BLaER1 treated with 17β-estradiol and CSF1 and Interleukin-3, amounts not matched to agents 10 nM and 100 nM (cell line): Measurements from ENCODE around the gene SYK.

Experiments
- H3K27ac ChIP-seq, 11 experiments: shearing (Covaris generic); formaldehyde crosslinking; 2 replicates each; pipeline ENCODE4 v1.8.1; 2022
- H3K27me3 ChIP-seq, 11 experiments: shearing (Covaris generic); formaldehyde crosslinking; 2 replicates each; pipeline ENCODE4 v1.8.1; 2022
- H3K36me3 ChIP-seq, 11 experiments: shearing (Covaris generic); formaldehyde crosslinking; 2 replicates each; pipeline ENCODE4 v1.8.1; 2022
- H3K4me1 ChIP-seq, 10 experiments: shearing (Covaris generic); formaldehyde crosslinking; 2 replicates each; pipeline ENCODE4 v1.8.1; 2022
- H3K4me2 ChIP-seq, 11 experiments: shearing (Covaris generic); formaldehyde crosslinking; 2 replicates each; pipeline ENCODE4 v1.8.1; 2022
- H3K4me3 ChIP-seq, 10 experiments: shearing (Covaris generic); formaldehyde crosslinking; 2 replicates each; pipeline ENCODE4 v1.8.1; 2022
- H3K9ac ChIP-seq, 11 experiments: shearing (Covaris generic); formaldehyde crosslinking; 2 replicates each; pipeline ENCODE4 v1.8.1; 2022
- H3K9me3 ChIP-seq, 11 experiments: shearing (Covaris generic); formaldehyde crosslinking; replicated peaks in 1 of 11; 2 replicates each; pipeline ENCODE4 v1.8.1; 2022
- H4K20me1 ChIP-seq, 11 experiments: shearing (Covaris generic); formaldehyde crosslinking; 2 replicates each; pipeline ENCODE4 v1.8.1; 2022
- Cebpa-rat ChIP-seq, 11 experiments: shearing (Covaris generic); IDR thresholded peaks; 2 replicates each; pipeline ENCODE4 v1.8.1; 2022

Gene SYK

GRCh38 chr9:90914868-90915483 is 113.4 kb downstream of the SYK start:
- no peaks in the 10 kb centered on the region for H4K20me1 ChIP-seq
- H3K27ac ChIP-seq: peak overlapping the region in 7 of 11 experiments; percentile 36 to 72 (median 55); a peak in 11 of 22 replicates
- H3K9ac ChIP-seq: peak overlapping the region in 6 of 11 experiments; percentile 1 to 37 (median 19); a peak in 4 of 22 replicates
- H3K27me3 ChIP-seq: no peaks in the 10 kb centered on the region
- TF ChIP-seq Cebpa-rat (IDR thresholded peaks at IDR 0.05): no peak
- H3K36me3 ChIP-seq: no peaks in the 10 kb centered on the region
- peaks cover 0 to 18% (median 8%) of the 10 kb centered on the region in 11 experiments; a peak in 7 of 22 replicates for H3K9me3 ChIP-seq
- H3K4me2 ChIP-seq: peak overlapping the region in 8 of 11 experiments; percentile 3 to 45 (median 24); a peak in 9 of 22 replicates
- no peak overlapping the region for H3K4me3 ChIP-seq
- H3K4me1 ChIP-seq: peaks cover 9 to 48% (median 34%) of the 10 kb centered on the region in 10 experiments; a peak in 19 of 20 replicates

- Histone ChIP-seq H3K9ac (peak overlapping the region in 5 of 11 experiments; percentile 1 to 37 (median 20); a peak in 4 of 22 replicates), H4K20me1 (no peaks in the 10 kb centered on the region), H3K4me1 (peaks cover 9 to 55% (median 40%) of the 10 kb centered on the region in 10 experiments; a peak in 19 of 20 replicates), H3K27me3 (no peaks in the 10 kb centered on the region), H3K27ac (peak overlapping the region in 7 of 11 experiments; percentile 36 to 72 (median 55); a peak in 11 of 22 replicates), H3K36me3 (no peaks in the 10 kb centered on the region), H3K4me3 (no peak overlapping the region), H3K9me3 (peaks cover 0 to 18% (median 8%) of the 10 kb centered on the region in 11 experiments; a peak in 7 of 22 replicates), H3K4me2 (peak overlapping the region in 8 of 11 experiments; percentile 0 to 41 (median 16); a peak in 5 of 22 replicates)
- no peak for TF ChIP-seq Cebpa-rat (IDR thresholded peaks at IDR 0.05)
Observed at GRCh38 chr9:90915693-90916092, 114.1 kb downstream of the SYK start.

GRCh38 chr9:90916147-90916734 is 114.6 kb downstream of the SYK start:
- no peak for TF ChIP-seq Cebpa-rat (IDR thresholded peaks at IDR 0.05)
- Histone ChIP-seq H3K27me3 (no peaks in the 10 kb centered on the region), H4K20me1 (no peaks in the 10 kb centered on the region), H3K4me2 (0 out of 22 replicates have a peak overlapping the region, but pooled peaks of 1 of the 11 experiments have one; percentile 3), H3K36me3 (no peaks in the 10 kb centered on the region), H3K27ac (peak overlapping the region in 7 of 11 experiments; percentile 21 to 72 (median 55); a peak in 9 of 22 replicates), H3K9me3 (peaks cover 0 to 18% (median 8%) of the 10 kb centered on the region in 11 experiments; a peak in 7 of 22 replicates), H3K9ac (no peak overlapping the region), H3K4me1 (peaks cover 8 to 57% (median 42%) of the 10 kb centered on the region in 10 experiments), H3K4me3 (no peak overlapping the region)

GRCh38 chr9:90919883-90920282 is 118.3 kb downstream of the SYK start:
- Histone ChIP-seq H3K4me3 (no peak overlapping the region), H3K27ac (peak overlapping the region in 5 of 11 experiments; percentile 3 to 59 (median 22); a peak in 8 of 22 replicates), H3K4me1 (peaks cover 13 to 74% (median 57%) of the 10 kb centered on the region in 10 experiments), H3K9ac (no peak overlapping the region), H3K9me3 (peaks cover 0 to 18% (median 8%) of the 10 kb centered on the region in 11 experiments; a peak in 7 of 22 replicates), H3K27me3 (no peaks in the 10 kb centered on the region), H3K4me2 (peak overlapping the region in 5 of 11 experiments; percentile 5 to 65 (median 24); a peak in 2 of 22 replicates), H4K20me1 (no peaks in the 10 kb centered on the region), H3K36me3 (no peaks in the 10 kb centered on the region)
- no peak for TF ChIP-seq Cebpa-rat (IDR thresholded peaks at IDR 0.05)

- H3K27me3 ChIP-seq: no peaks in the 10 kb centered on the region
- peak in 1 of 11 experiments; percentile 19; a peak in 1 of 22 replicates for TF ChIP-seq Cebpa-rat (IDR thresholded peaks at IDR 0.05)
- H3K9ac ChIP-seq: peak overlapping the region in 4 of 11 experiments; percentile 14 to 45 (median 26); a peak in 3 of 22 replicates
- H3K9me3 ChIP-seq: peaks cover 0 to 19% (median 8%) of the 10 kb centered on the region in 11 experiments; a peak in 7 of 22 replicates
- H3K4me3 ChIP-seq: no peak overlapping the region
- peaks cover 13 to 64% (median 46%) of the 10 kb centered on the region in 10 experiments for H3K4me1 ChIP-seq
- H3K36me3 ChIP-seq: no peaks in the 10 kb centered on the region
- H4K20me1 ChIP-seq: no peaks in the 10 kb centered on the region
- peak overlapping the region in 7 of 11 experiments; percentile 17 to 59 (median 39); a peak in 12 of 22 replicates for H3K27ac ChIP-seq
- peak overlapping the region in 10 of 11 experiments; percentile 20 to 77 (median 66); a peak in 18 of 22 replicates for H3K4me2 ChIP-seq
Observed at GRCh38 chr9:90921104-90921503, 119.5 kb downstream of the SYK start.

GRCh38 chr9:90921969-90922368 is 120.3 kb downstream of the SYK start:
- Histone ChIP-seq H4K20me1 (no peaks in the 10 kb centered on the region), H3K36me3 (no peaks in the 10 kb centered on the region), H3K4me1 (peaks cover 13 to 66% (median 44%) of the 10 kb centered on the region in 10 experiments), H3K4me2 (peak overlapping the region in 5 of 11 experiments; percentile 10 to 62 (median 30); a peak in 6 of 22 replicates), H3K4me3 (no peak overlapping the region), H3K27me3 (no peaks in the 10 kb centered on the region), H3K9ac (no peak overlapping the region), H3K27ac (no peak overlapping the region), H3K9me3 (peaks cover 0 to 27% (median 8%) of the 10 kb centered on the region in 11 experiments; a peak in 8 of 22 replicates)
- TF ChIP-seq Cebpa-rat (IDR thresholded peaks at IDR 0.05): no peak

- Histone ChIP-seq H3K27me3 (no peaks in the 10 kb centered on the region), H3K9ac (no peak overlapping the region), H3K27ac (no peak overlapping the region), H3K4me1 (peaks cover 13 to 53% (median 43%) of the 10 kb centered on the region in 10 experiments), H3K36me3 (no peaks in the 10 kb centered on the region), H3K4me2 (no peak overlapping the region), H3K4me3 (no peak overlapping the region), H4K20me1 (no peaks in the 10 kb centered on the region), H3K9me3 (peaks cover 0 to 14% (median 0%) of the 10 kb centered on the region in 11 experiments; a peak in 4 of 22 replicates)
- TF ChIP-seq Cebpa-rat (IDR thresholded peaks at IDR 0.05): no peak
Observed at GRCh38 chr9:90925581-90926257, 124.1 kb downstream of the SYK start.

GRCh38 chr9:90926936-90927335 is 125.3 kb downstream of the SYK start:
- Histone ChIP-seq H3K27ac (no peak overlapping the region), H3K9ac (no peak overlapping the region), H3K4me1 (peaks cover 8 to 40% (median 31%) of the 10 kb centered on the region in 10 experiments), H3K36me3 (no peaks in the 10 kb centered on the region), H3K4me3 (no peak overlapping the region), H3K4me2 (peak overlapping the region in 2 of 11 experiments; percentile 5 to 28; a peak in 2 of 22 replicates), H3K27me3 (no peaks in the 10 kb centered on the region), H4K20me1 (no peaks in the 10 kb centered on the region), H3K9me3 (peaks cover 0 to 14% (median 0%) of the 10 kb centered on the region in 11 experiments; a peak in 4 of 22 replicates)
- no peak for TF ChIP-seq Cebpa-rat (IDR thresholded peaks at IDR 0.05)
